ENCODE measurements around the gene H2BW2.
"Not testable (repeated sequence)": the region's sequence is repeated elsewhere in the genome, so short reads cannot be mapped to it uniquely, and the experiment has no call there.

Gene H2BW2
- total RNA-seq: 0 to 0.55 (median 0) reads per million in 17 experiments

GRCh38 chrX:104039689-104040505 is at the start of gene H2BW2:
Gene H2BW2 (plus strand): TSS chrX:104039956. CDS start chrX:104039995, 39 bp downstream.
- no peak for DNase-seq

GRCh38 chrX:103999234-103999633 is 40.5 kb upstream of the H2BW2 start:
- no peak for DNase-seq

GRCh38 chrX:104008831-104009230 is 30.9 kb upstream of the H2BW2 start:
- no peak for DNase-seq

- no peak for DNase-seq
Observed at GRCh38 chrX:104013158-104013557, 26.6 kb upstream of the H2BW2 start.

- DNase-seq: no peak
Observed at GRCh38 chrX:104013606-104014005, 26.1 kb upstream of the H2BW2 start, which contains the start of gene H2BW1. Gene H2BW1 (minus strand): TSS chrX:104013708. CDS start chrX:104013576, 132 bp downstream.

- DNase-seq: not testable (repeated sequence)
Observed at GRCh38 chrX:104015576-104015975, 24.2 kb upstream of the H2BW2 start.

GRCh38 chrX:104018126-104018525 is 21.6 kb upstream of the H2BW2 start:
- no peak for DNase-seq

GRCh38 chrX:104041003-104041402 is 1.2 kb downstream of the H2BW2 start:
- DNase-seq: no peak

- no peak for DNase-seq
Observed at GRCh38 chrX:104045642-104046041, 5.9 kb downstream of the H2BW2 start.

GRCh38 chrX:104047171-104047570 is 7.4 kb downstream of the H2BW2 start:
- no peak for DNase-seq

GRCh38 chrX:104054956-104055355 is 15.2 kb downstream of the H2BW2 start:
- DNase-seq: not testable (repeated sequence)

- not testable (repeated sequence) for DNase-seq
Observed at GRCh38 chrX:104062636-104063035, 22.9 kb downstream of the H2BW2 start.

GRCh38 chrX:104075778-104076445 is 36.2 kb downstream of the H2BW2 start, which contains the start of gene TMSB15C:
Gene TMSB15C (minus strand): TSS chrX:104076236.
- not testable (repeated sequence) for DNase-seq

GRCh38 chrX:104077854-104078253 is 38.1 kb downstream of the H2BW2 start:
- not testable (repeated sequence) for DNase-seq

- DNase-seq: no peak
Observed at GRCh38 chrX:104084063-104084462, 44.3 kb downstream of the H2BW2 start.

- no peak for DNase-seq
Observed at GRCh38 chrX:104084534-104085277, 45.0 kb downstream of the H2BW2 start.

- no peak for DNase-seq
Observed at GRCh38 chrX:104085477-104085876, 45.7 kb downstream of the H2BW2 start.

GRCh38 chrX:104085919-104086318 is 46.2 kb downstream of the H2BW2 start:
- no peak for DNase-seq

Measured in suppressor macrophage (primary cell).